Mesenchymal stem cell (in vitro differentiated cells and primary cell): Measurements from ENCODE around the gene SERPINE2.
A peak's percentile ranks its signal among the peaks of the same experiment; 100 is the strongest.

Experiments
- DNase-seq: peaks from one replicate; pipeline ENCODE4 v3.0.0-alpha.2; 2013
- H2AFZ ChIP-seq: one replicate; pipeline ENCODE4 v1.6.1; 2013; ENCODE audit warnings: low read depth, mild to moderate bottlenecking, control low read depth, inconsistent platforms, low read length, moderate library complexity
- H2AK5ac ChIP-seq: 2 replicates; pipeline ENCODE4 v1.6.1; 2013; ENCODE audit warnings: low read length, moderate library complexity, mild to moderate bottlenecking, inconsistent platforms; ENCODE audit not compliant: severe bottlenecking
- H2BK120ac ChIP-seq: one replicate; pipeline ENCODE4 v1.6.1; 2013; ENCODE audit warnings: low read depth, mild to moderate bottlenecking, inconsistent platforms, low read length, moderate library complexity
- H2BK12ac ChIP-seq, 2 experiments: one replicate each; pipeline ENCODE4 v1.6.1; 2013; ENCODE audit warnings: inconsistent platforms in 2 of 2, low read length in 2 of 2, mild to moderate bottlenecking in 2 of 2, moderate library complexity in 2 of 2, control low read depth in 1 of 2
- H2BK15ac ChIP-seq: one replicate; pipeline ENCODE4 v1.6.1; 2013; ENCODE audit warnings: mild to moderate bottlenecking, low read depth, inconsistent platforms; ENCODE audit not compliant: poor library complexity, severe bottlenecking
- H2BK5ac ChIP-seq: 2 replicates; pipeline ENCODE4 v1.6.1; 2013; ENCODE audit warnings: low read depth, mild to moderate bottlenecking, low read length, control low read depth, inconsistent platforms; ENCODE audit not compliant: poor library complexity, severe bottlenecking
- H3K14ac ChIP-seq, 2 experiments: one replicate each; pipeline ENCODE4 v1.6.1; 2013; ENCODE audit warnings: inconsistent platforms in 2 of 2, low read length in 2 of 2, control low read depth in 1 of 2, mild to moderate bottlenecking in 1 of 2, moderate library complexity in 1 of 2
- H3K18ac ChIP-seq, 2 experiments: one replicate each; pipeline ENCODE4 v1.6.1; 2013; ENCODE audit warnings: inconsistent platforms in 2 of 2, low read length in 2 of 2, control low read depth in 1 of 2, low read depth in 1 of 2, mild to moderate bottlenecking in 1 of 2
- H3K23ac ChIP-seq, 2 experiments: one replicate each; pipeline ENCODE4 v1.6.1; 2013; ENCODE audit warnings: inconsistent platforms in 2 of 2, low read length in 2 of 2, mild to moderate bottlenecking in 2 of 2, moderate library complexity in 2 of 2, control low read depth in 1 of 2
- H3K27ac ChIP-seq: 2 replicates; pipeline ENCODE4 v1.5.1; 2013; ENCODE audit warnings: mild to moderate bottlenecking, moderate library complexity, low read length, control low read depth, inconsistent platforms; ENCODE audit not compliant: poor library complexity, severe bottlenecking
- H3K27me3 ChIP-seq, 2 experiments: 2 replicates each; pipeline versions ENCODE4 v1.6.1 to v1.7.0; 2013; ENCODE audit warnings: low read length in 2 of 2, mild to moderate bottlenecking in 2 of 2, moderate library complexity in 2 of 2, control low read depth in 1 of 2, inconsistent platforms in 1 of 2; ENCODE audit not compliant: control insufficient read depth in 1 of 2, insufficient read depth in 1 of 2
- H3K36me3 ChIP-seq, 2 experiments: 2 replicates each; pipeline versions ENCODE4 v1.6.1 to v1.7.0; 2013; ENCODE audit warnings: low read length in 2 of 2, control low read depth in 1 of 2, inconsistent platforms in 1 of 2, low read depth in 1 of 2, mild to moderate bottlenecking in 1 of 2; ENCODE audit not compliant: insufficient read depth in 2 of 2, control insufficient read depth in 1 of 2
- H3K4ac ChIP-seq, 2 experiments: one replicate each; pipeline ENCODE4 v1.6.1; 2013; ENCODE audit warnings: inconsistent platforms in 2 of 2, low read length in 2 of 2, mild to moderate bottlenecking in 2 of 2, moderate library complexity in 2 of 2, control low read depth in 1 of 2, low read depth in 1 of 2
- H3K4me1 ChIP-seq: 2 replicates; pipeline ENCODE4 v1.6.1; 2013; ENCODE audit warnings: low read depth, low read length, control low read depth; ENCODE audit not compliant: control insufficient read depth, insufficient read depth
- H3K4me2 ChIP-seq: 2 replicates; pipeline ENCODE4 v1.6.1; 2013; ENCODE audit warnings: low read length, mild to moderate bottlenecking, inconsistent platforms; ENCODE audit not compliant: poor library complexity, severe bottlenecking
- H3K4me3 ChIP-seq, 2 experiments: 2 replicates each; pipeline versions ENCODE4 v1.5.1 to v1.7.0; 2013; ENCODE audit warnings: low read length in 2 of 2, mild to moderate bottlenecking in 2 of 2, control low read depth in 1 of 2, low read depth in 1 of 2; ENCODE audit not compliant: insufficient read depth in 1 of 2
- H3K79me1 ChIP-seq: replicated peaks from 2 replicates; pipeline ENCODE4 v1.6.1; 2013; ENCODE audit warnings: mild to moderate bottlenecking, control low read depth, low read length, inconsistent platforms; ENCODE audit not compliant: poor library complexity, severe bottlenecking
- H3K9ac ChIP-seq: 2 replicates; pipeline ENCODE4 v1.7.0; 2013; ENCODE audit warnings: mild to moderate bottlenecking, low read length, moderate library complexity
- H3K9me3 ChIP-seq: 2 replicates; pipeline ENCODE4 v1.7.0; 2013; ENCODE audit warnings: mild to moderate bottlenecking, low read length; ENCODE audit not compliant: control insufficient read depth
- H4K8ac ChIP-seq: one replicate; pipeline ENCODE4 v1.6.1; 2013; ENCODE audit warnings: inconsistent platforms, mild to moderate bottlenecking, low read length, moderate library complexity
- H4K91ac ChIP-seq: one replicate; pipeline ENCODE4 v1.6.1; 2013; ENCODE audit warnings: mild to moderate bottlenecking, low read length, inconsistent platforms
- WGBS: methylation state at CpG from one replicate; pipeline ENCODE4 v1.1.7; 2013; ENCODE audit warnings: mixed read lengths; 5-methylcytosine and 5-hydroxymethylcytosine counted together

The SERPINE2 gene

DNA sequence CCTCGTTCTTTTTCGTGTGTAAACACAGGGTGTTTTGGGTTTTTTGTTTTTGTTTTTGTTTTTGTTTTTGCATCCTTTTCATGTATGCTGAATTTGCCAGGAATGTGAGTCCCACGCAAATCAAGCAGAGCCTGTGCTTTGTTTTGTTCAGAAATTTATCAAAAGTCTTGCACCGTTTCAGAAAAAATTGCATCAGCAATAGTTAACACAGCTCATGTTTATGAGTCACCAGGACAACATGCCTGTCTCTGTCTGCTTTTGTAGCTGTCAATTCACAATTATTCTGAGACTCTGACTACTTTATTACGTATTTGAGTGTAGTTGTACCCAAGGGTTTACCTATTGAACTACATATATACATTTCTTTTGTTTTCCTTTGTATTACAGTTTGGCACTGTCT is 43.5 kb downstream of the SERPINE2 start:
- WGBS = 80% methylated on average over 4 of the region's 5 CpGs
- Histone ChIP-seq H2BK120ac (no peak overlapping the region), H4K8ac (no peak overlapping the region)

GRCh38 chr2:223994562-223995162 is 44.4 kb downstream of the SERPINE2 start:
- no peak overlapping the region for H3K27ac ChIP-seq
- no peak overlapping the region for H3K14ac ChIP-seq
- peaks cover 23 to 85% of the 10 kb centered on the region in 2 experiments for H3K36me3 ChIP-seq
- no peak overlapping the region for H3K4me2 ChIP-seq
- H3K79me1 ChIP-seq = peaks cover 9% of the 10 kb centered on the region
- no peak overlapping the region for H2BK15ac ChIP-seq
- H4K91ac ChIP-seq = no peak overlapping the region
- 97% methylated on average over 4 of the region's 4 CpGs for WGBS
- H3K23ac ChIP-seq = no peak overlapping the region
- no peak overlapping the region for H2AFZ ChIP-seq
- peaks cover 13% of the 10 kb centered on the region for H3K4me1 ChIP-seq
- H2BK120ac ChIP-seq = no peak overlapping the region
- H2AK5ac ChIP-seq = peak overlapping the region; percentile 1
- H3K4me3 ChIP-seq = no peak overlapping the region
- no peak overlapping the region for H2BK5ac ChIP-seq
- no peak overlapping the region for H2BK12ac ChIP-seq
- H3K18ac ChIP-seq = peak overlapping the region in 1 of 2 experiments; percentile 7
- H3K27me3 ChIP-seq = no peaks in the 10 kb centered on the region
- no peaks in the 10 kb centered on the region for H3K9me3 ChIP-seq
- DNase-seq = no peak
- H3K9ac ChIP-seq = peak overlapping the region; percentile 36
- no peak overlapping the region for H3K4ac ChIP-seq
- H4K8ac ChIP-seq = no peak overlapping the region

More for the DNA sequence above, 43.5 kb downstream of the SERPINE2 start:
- Histone ChIP-seq H3K27ac (no peak overlapping the region), H2AK5ac (no peak overlapping the region), H3K18ac (no peak overlapping the region), H3K4me3 (no peak overlapping the region), H2BK15ac (no peak overlapping the region), H3K9ac (peak overlapping the region; percentile 36), H3K23ac (no peak overlapping the region), H3K36me3 (peaks cover 23 to 85% of the 10 kb centered on the region in 2 experiments), H3K79me1 (peaks cover 8% of the 10 kb centered on the region), H3K14ac (no peak overlapping the region), H3K4ac (no peak overlapping the region), H3K9me3 (no peaks in the 10 kb centered on the region), H4K91ac (no peak overlapping the region), H2BK12ac (no peak overlapping the region), H2BK5ac (no peak overlapping the region), H2AFZ (no peak overlapping the region), H3K27me3 (no peaks in the 10 kb centered on the region), H3K4me2 (no peak overlapping the region), H3K4me1 (peaks cover 13% of the 10 kb centered on the region)
- DNase-seq = peak; percentile 67

DNA sequence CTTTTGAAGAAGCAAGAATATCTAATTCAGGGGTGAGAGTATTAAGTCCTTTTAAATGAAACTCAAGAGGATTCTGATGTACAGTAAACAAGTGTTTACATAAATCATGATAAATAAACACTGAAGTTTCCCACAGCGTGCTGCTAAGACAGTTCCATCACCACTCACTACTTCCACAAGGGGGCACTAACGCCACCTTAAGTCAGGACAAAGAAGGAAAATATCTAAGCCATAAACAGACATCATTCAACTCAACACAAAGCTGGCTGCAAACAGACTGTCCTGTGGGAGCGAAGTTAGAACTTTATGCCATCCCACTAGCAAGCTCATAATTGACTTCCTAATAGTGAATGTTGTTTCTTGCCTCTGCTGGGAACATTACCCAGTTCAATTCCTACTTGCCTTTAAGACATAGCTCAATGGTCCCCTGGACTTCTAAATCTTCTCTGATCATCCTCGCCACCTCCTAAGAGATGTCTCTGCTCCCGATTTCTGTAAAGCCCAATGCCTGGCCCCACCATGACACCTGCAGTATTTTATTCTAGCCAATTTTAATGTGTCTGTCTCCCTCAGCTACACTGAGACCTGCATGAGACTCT is 45.4 kb downstream of the SERPINE2 start:
- H3K14ac ChIP-seq = no peak overlapping the region
- peaks cover 13% of the 10 kb centered on the region for H3K4me1 ChIP-seq
- H2BK15ac ChIP-seq = no peak overlapping the region
- no peaks in the 10 kb centered on the region for H3K9me3 ChIP-seq
- no peak overlapping the region for H3K27ac ChIP-seq
- H3K4ac ChIP-seq = no peak overlapping the region
- H2BK5ac ChIP-seq = no peak overlapping the region
- no peak overlapping the region for H3K4me3 ChIP-seq
- H2BK12ac ChIP-seq = no peak overlapping the region
- H2AFZ ChIP-seq = no peak overlapping the region
- peak overlapping the region; percentile 70 for H2AK5ac ChIP-seq
- no peaks in the 10 kb centered on the region for H3K27me3 ChIP-seq
- H3K23ac ChIP-seq = no peak overlapping the region
- H3K79me1 ChIP-seq = peaks cover 9% of the 10 kb centered on the region
- peak overlapping the region; percentile 18 for H3K9ac ChIP-seq
- no peak overlapping the region for H4K8ac ChIP-seq
- H2BK120ac ChIP-seq = no peak overlapping the region
- 41% methylated on average over 5 of the region's 5 CpGs for WGBS
- no peak overlapping the region for H3K18ac ChIP-seq
- H3K36me3 ChIP-seq = peaks cover 24 to 85% of the 10 kb centered on the region in 2 experiments
- no peak overlapping the region for H4K91ac ChIP-seq
- H3K4me2 ChIP-seq = no peak overlapping the region
- peak; percentile 88 for DNase-seq

- Histone ChIP-seq H3K4me2 (no peak overlapping the region), H2BK15ac (no peak overlapping the region), H2BK5ac (no peak overlapping the region), H3K4me3 (no peak overlapping the region), H2BK120ac (no peak overlapping the region), H2AFZ (no peak overlapping the region), H4K8ac (no peak overlapping the region), H3K23ac (no peak overlapping the region), H3K79me1 (peaks cover 7% of the 10 kb centered on the region), H2AK5ac (no peak overlapping the region), H3K36me3 (peaks cover 22 to 87% of the 10 kb centered on the region in 2 experiments), H4K91ac (no peak overlapping the region), H3K27me3 (no peaks in the 10 kb centered on the region), H3K4me1 (peaks cover 8% of the 10 kb centered on the region), H3K27ac (no peak overlapping the region), H3K18ac (no peak overlapping the region), H3K4ac (no peak overlapping the region), H3K9ac (no peak overlapping the region), H3K14ac (no peak overlapping the region), H3K9me3 (no peaks in the 10 kb centered on the region), H2BK12ac (no peak overlapping the region)
- no peak for DNase-seq
- 96% methylated on average over 12 of the region's 12 CpGs for whole genome bisulfite sequencing
Measured at GRCh38 chr2:223991611-223992010, 47.5 kb downstream of the SERPINE2 start.
